Retinal pigment epithelial cell (primary cell): ENCODE measurements around the gene RGL1.

ENCODE experiments used
- DNase-seq: peaks from one replicate; pipeline ENCODE4 v3.0.0-alpha.2; 2010; ENCODE audit warnings: low read depth
- H3K4me3 ChIP-seq: 2 replicates; pipeline ENCODE4 v1.5.1; 2011; ENCODE audit warnings: mild to moderate bottlenecking, low read length, control low read depth, moderate library complexity
- TF ChIP-seq, protein P1 (sequence below): conservative IDR thresholded peaks from 2 replicates; pipeline ENCODE4 v1.5.1; 2011; ENCODE audit warnings: low read depth, low read length, control low read depth, inconsistent platforms

Gene RGL1

DNA sequence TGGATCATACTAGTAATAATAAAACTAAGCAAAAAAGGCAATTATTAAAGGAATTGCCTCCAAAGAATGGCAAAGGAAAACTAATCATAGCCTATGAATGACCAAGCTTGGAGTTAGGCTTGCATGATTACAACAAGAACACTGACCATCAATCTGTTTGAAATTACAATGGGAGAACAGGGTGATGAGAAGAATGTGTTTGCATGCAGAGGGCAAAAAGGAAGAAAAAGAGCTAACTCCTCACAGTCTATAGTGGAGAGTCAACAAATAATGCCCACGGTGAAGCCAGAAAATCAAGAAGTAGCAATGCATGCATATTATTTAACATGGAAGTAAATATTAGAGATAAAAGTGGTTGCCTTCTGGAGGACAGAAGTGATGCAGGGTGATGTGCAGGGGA lies 160.8 kb downstream of the RGL1 start:
- DNase-seq, result no peak
- TF ChIP-seq, protein P1, sequence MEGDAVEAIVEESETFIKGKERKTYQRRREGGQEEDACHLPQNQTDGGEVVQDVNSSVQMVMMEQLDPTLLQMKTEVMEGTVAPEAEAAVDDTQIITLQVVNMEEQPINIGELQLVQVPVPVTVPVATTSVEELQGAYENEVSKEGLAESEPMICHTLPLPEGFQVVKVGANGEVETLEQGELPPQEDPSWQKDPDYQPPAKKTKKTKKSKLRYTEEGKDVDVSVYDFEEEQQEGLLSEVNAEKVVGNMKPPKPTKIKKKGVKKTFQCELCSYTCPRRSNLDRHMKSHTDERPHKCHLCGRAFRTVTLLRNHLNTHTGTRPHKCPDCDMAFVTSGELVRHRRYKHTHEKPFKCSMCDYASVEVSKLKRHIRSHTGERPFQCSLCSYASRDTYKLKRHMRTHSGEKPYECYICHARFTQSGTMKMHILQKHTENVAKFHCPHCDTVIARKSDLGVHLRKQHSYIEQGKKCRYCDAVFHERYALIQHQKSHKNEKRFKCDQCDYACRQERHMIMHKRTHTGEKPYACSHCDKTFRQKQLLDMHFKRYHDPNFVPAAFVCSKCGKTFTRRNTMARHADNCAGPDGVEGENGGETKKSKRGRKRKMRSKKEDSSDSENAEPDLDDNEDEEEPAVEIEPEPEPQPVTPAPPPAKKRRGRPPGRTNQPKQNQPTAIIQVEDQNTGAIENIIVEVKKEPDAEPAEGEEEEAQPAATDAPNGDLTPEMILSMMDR, result no peak
- H3K4me3 ChIP-seq, result no peak overlapping the region

DNA sequence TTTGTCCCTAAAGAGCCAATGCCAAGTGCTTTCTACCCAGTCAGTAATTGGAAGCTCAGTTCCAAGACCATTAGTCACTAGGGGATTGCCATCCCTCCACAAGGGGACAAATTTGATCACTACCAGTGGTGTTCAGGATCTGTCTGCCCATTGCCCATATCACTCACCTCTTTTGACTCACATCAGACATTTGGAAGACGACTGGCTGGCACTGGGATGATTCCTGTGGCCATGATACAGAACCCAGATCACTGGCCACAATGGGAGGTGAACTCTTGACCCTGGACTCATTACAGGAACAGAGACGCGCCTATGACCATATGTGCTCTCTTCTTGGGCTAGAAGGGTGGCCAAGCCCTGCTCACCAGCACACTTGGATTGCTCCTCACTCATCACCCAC lies 161.6 kb downstream of the RGL1 start:
- no peak overlapping the region for H3K4me3 ChIP-seq
- TF ChIP-seq, protein P1, result no peak
- no peak for DNase-seq

DNA sequence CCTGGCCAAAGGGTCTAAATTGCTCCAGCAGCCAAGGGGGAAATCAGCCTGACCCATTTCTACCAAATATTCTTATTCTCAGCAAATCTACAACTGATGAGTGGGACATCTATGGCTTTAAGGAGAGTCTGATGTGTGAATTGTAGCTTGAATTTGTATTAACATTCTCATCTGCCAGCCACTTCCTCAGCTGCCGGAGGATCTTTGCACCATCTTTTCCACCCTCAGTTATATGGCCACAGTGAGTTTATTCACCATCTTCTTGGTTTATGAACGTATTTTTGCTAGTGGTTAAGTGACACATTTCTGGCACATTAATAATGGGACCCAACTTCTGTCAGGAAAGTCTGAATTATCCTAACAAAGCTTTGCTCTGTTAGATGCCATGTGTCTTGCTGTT lies 163.0 kb downstream of the RGL1 start:
- TF ChIP-seq, protein P1, result no peak
- no peak for DNase-seq
- no peak overlapping the region for H3K4me3 ChIP-seq

DNA sequence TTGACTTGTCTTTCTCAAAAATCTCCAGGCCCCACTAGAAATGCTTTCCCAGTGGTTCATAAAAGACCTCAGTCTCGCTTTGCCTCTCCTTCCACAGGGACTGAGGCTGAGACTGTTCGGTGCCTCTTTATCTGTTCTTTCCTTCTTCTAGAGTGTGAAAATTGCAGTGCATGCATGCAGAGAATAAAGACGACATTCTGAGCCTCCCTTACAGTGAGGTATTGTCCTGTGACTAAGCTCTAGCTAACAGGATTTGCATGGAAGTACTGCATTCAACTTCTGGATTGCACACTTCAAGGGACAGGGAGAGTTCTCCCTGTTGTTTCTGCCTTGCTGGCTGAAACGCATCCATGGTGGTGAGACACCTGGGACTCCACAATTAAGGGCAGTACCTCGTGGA lies 163.5 kb downstream of the RGL1 start:
- peak; percentile 10 for DNase-seq
- TF ChIP-seq, protein P1, result no peak
- no peak overlapping the region for H3K4me3 ChIP-seq

DNA sequence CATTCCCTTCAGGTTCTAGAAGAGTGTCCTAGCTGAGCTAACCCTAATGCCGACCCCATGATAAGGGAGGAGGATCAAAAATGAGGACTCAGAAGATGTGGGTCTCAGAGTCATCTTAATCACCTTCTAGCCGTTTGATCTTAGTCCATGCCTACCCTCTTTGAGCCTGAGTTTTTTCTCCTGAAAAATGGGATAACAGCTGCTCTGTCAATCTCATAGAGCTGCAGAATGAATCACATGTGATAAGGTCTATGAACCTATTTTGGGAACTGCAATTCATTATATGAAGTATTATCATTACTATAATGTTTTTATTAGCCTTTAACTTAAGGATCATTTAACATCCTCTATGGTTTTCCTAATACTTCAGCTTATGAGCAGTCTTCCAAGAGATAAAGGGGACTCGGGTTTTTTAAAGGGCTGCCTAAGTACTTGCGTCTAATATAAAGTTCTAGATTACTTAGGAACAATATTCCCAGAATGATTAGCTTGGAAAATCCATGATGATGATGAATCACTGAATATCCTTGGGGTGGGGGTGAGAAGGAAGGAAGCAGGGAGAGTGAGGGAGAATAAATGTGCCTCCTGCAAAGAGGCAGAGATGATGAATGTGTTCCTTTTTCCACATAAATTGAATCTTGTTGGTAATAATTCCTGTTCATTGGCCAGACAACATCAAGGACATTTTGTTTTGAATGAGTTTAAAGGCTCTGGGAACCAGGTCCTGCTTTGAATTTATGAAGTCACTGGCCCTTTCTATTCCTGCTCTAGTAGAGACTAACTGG lies 165.8 kb downstream of the RGL1 start:
- no peak overlapping the region for H3K4me3 ChIP-seq
- no peak for DNase-seq
- TF ChIP-seq, protein P1, result no peak

DNA sequence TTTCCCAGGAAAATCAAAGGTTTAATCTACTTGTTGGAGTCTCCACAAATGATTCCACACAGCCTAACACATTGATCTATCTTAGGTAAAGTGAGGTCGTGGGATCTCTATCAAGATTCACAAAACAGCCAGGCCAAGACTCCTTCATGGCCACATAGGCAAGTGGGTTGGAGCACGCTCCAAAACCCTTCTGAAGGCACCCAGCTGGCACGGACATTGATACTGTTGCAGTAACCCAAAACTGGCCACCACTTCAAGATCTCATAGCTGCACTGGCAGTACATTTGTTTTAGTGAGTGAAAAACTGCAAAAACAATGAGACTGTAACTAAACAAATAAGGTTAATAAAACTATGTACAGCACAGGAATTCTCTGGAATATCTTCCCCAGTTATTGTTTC lies 170.7 kb downstream of the RGL1 start:
- DNase-seq, result no peak
- no peak overlapping the region for H3K4me3 ChIP-seq
- TF ChIP-seq, protein P1, result no peak

DNA sequence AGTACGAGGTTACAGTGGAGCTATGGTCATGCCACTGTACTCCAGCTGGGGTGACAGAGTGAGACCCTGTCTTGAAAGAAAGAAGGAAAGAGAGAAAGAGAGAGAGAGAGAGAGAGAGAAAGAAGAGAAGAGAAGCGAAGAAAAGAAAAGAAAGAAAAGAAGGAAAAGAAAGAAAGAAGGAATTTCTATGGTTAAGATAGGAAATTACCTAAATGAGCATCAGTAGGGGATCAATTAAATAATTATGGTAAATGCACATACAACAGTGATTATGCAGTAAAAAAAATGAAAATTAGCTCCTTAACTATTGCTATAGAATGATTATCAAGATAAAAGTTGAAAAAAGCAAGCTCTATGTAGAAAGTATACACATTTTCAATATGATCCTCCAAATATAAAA lies 172.8 kb downstream of the RGL1 start:
- H3K4me3 ChIP-seq, result no peak overlapping the region
- no peak for DNase-seq
- TF ChIP-seq, protein P1, result no peak
